Panc1 (cell line): ENCODE measurements around the gene XRCC4. TPM values are rescaled to one million over a fixed set of nuclear protein-coding genes. Genes with fewer than 3 reads are reported as not detected.

Source experiments
- ATAC-seq: fragments of 200-7000 bp; cut with Tn5 transposase; 2 replicates; pipeline ENCODE4 v1.9.1; 2020; ENCODE audit warnings: mild to moderate bottlenecking, moderate library complexity
- BruUV-seq: library from RNA; stranded (reverse); fragments of 400-500 nt; replicated peaks from 2 replicates; lab custom pipeline; 2021; lab: Mats Ljungman, UMichigan
- CTCF ChIA-PET: fragments of 300-600 bp; sonication (Branson Sonifier 250); formaldehyde crosslinking; loops from one replicate; lab custom pipeline; 2022; ENCODE audit warnings: antibody characterized with exemption; lab: Charles Lee
- POLR2A ChIA-PET: fragments of 300-600 bp; sonication (Branson Sonifier 250); formaldehyde crosslinking; loops from one replicate; lab custom pipeline; 2022; ENCODE audit warnings: antibody characterized with exemption; lab: Charles Lee
- DNase-seq: peaks from one replicate; pipeline ENCODE4 v3.0.0-alpha.2; 2010; ENCODE audit warnings: low read depth, low spot score
- H3K27ac ChIP-seq: 2 replicates; pipeline ENCODE4 v1.5.1; 2011; ENCODE audit warnings: mild to moderate bottlenecking, low read length, inconsistent platforms
- H3K27me3 ChIP-seq: fragments of 200-500 bp; sonication (Bioruptor generic); 2 replicates; pipeline ENCODE4 v1.6.0; 2014; ENCODE audit warnings: low read length, inconsistent platforms; ENCODE audit not compliant: control insufficient read depth, insufficient read depth
- H3K36me3 ChIP-seq: fragments of 200-500 bp; sonication (Bioruptor generic); 2 replicates; pipeline ENCODE4 v1.5.1; 2014; ENCODE audit warnings: inconsistent platforms, mild to moderate bottlenecking, low read length, moderate library complexity; ENCODE audit not compliant: control insufficient read depth, insufficient read depth
- H3K4me1 ChIP-seq: 2 replicates; pipeline ENCODE4 v1.5.1; 2011; ENCODE audit warnings: inconsistent platforms, mild to moderate bottlenecking, low read length, moderate library complexity; ENCODE audit not compliant: control insufficient read depth, insufficient read depth
- H3K4me3 ChIP-seq, 2 experiments: 2 replicates each; pipeline ENCODE4 v1.5.1; 2011 to 2012; ENCODE audit warnings: low read depth in 2 of 2, low read length in 2 of 2, mild to moderate bottlenecking in 2 of 2, inconsistent platforms in 1 of 2, moderate library complexity in 1 of 2
- H3K9me3 ChIP-seq: fragments of 200-500 bp; sonication (Bioruptor generic); 2 replicates; pipeline ENCODE4 v1.5.1; 2014; ENCODE audit warnings: low read depth, mild to moderate bottlenecking, inconsistent platforms, low read length, moderate library complexity; ENCODE audit not compliant: control insufficient read depth, insufficient read depth
- CTCF ChIP-seq: fragments of 450-650 bp; IDR thresholded peaks from 2 replicates; pipeline ENCODE4 v1.5.1; 2017; ENCODE audit warnings: mild to moderate bottlenecking
- POLR2AphosphoS5 ChIP-seq: IDR thresholded peaks from 2 replicates; pipeline ENCODE4 v1.6.1; 2012; ENCODE audit warnings: mild to moderate bottlenecking, low read depth, low read length, moderate library complexity
- REST ChIP-seq, 2 experiments: IDR thresholded peaks; 2 replicates each; pipeline ENCODE4 v1.6.1; 2011 to 2012; ENCODE audit warnings: low read depth in 2 of 2, control low read depth in 1 of 2, low read length in 1 of 2, mild to moderate bottlenecking in 1 of 2, moderate library complexity in 1 of 2; ENCODE audit not compliant: insufficient read depth in 1 of 2
- SIN3A ChIP-seq: IDR thresholded peaks from 2 replicates; pipeline ENCODE4 v1.6.1; 2012; ENCODE audit warnings: low read depth, mild to moderate bottlenecking, low read length, moderate library complexity, borderline replicate concordance; ENCODE audit not compliant: insufficient read depth
- TCF7L2 ChIP-seq: IDR thresholded peaks from 2 replicates; pipeline ENCODE4 v1.6.1; 2011; ENCODE audit warnings: mild to moderate bottlenecking, low read depth, low read length, inconsistent platforms
- in situ Hi-C: cut with HindIII; loops from 2 replicates; pipeline ENCODE4 v1.10.0; 2016; ENCODE audit warnings: low sequenced_read_pairs, low pct_unique_long_range_greater_than_20kb
- intact Hi-C: fragments of 100-400 bp; cut with micrococcal nuclease; formaldehyde crosslinking; loops from one replicate; pipeline ENCODE4 v1.10.0; 2022; ENCODE audit not compliant: unreplicated experiment
- total RNA-seq: library from RNA; stranded (reverse); gene quantifications from one replicate; pipeline ENCODE4 v1.2.1, GENCODE V29; 2021; ENCODE audit not compliant: unreplicated experiment

Gene XRCC4
- total RNA-seq, 1 experiment from 2014 or later, result 12.5 TPM

GRCh38 chr5:83251849-83252248 is 174.5 kb downstream of the XRCC4 start:
- intact Hi-C loops, result no loop called here
- H3K4me1 ChIP-seq, result no peaks in the 10 kb centered on the region
- H3K9me3 ChIP-seq, result no peaks in the 10 kb centered on the region
- in situ Hi-C loops, result no loop called here
- CTCF ChIA-PET, result no interaction called here
- no peaks in the 10 kb centered on the region for H3K27me3 ChIP-seq
- no peaks in the 10 kb centered on the region for H3K36me3 ChIP-seq
- DNase-seq (no peak), ATAC-seq (no peak)
- no peak for TF ChIP-seq TCF7L2
- TF ChIP-seq CTCF, result no peak
- TF ChIP-seq REST (IDR thresholded peaks at IDR 0.05; ENCODE audit: insufficient read depth in 1 of 2, low read depth in 2 of 2, low read length in 1 of 2), result no peak
- TF ChIP-seq POLR2AphosphoS5, result no peak
- no peak for TF ChIP-seq SIN3A
- no TSS peak for BruUV-seq
- H3K4me3 ChIP-seq, result no peak overlapping the region
- POLR2A ChIA-PET, result no interaction called here
- H3K27ac ChIP-seq, result no peak overlapping the region

- no peak for TF ChIP-seq CTCF
- TF ChIP-seq SIN3A, result no peak
- TF ChIP-seq REST (IDR thresholded peaks at IDR 0.05; ENCODE audit: insufficient read depth in 1 of 2, low read depth in 2 of 2, low read length in 1 of 2), result no peak
- TF ChIP-seq TCF7L2, result no peak
- no peak for TF ChIP-seq POLR2AphosphoS5
- intact Hi-C loops (no loop called here), in situ Hi-C loops (no loop called here)
- ChIA-PET POLR2A (no interaction called here), CTCF (no interaction called here)
- Histone ChIP-seq H3K27me3 (no peaks in the 10 kb centered on the region), H3K9me3 (no peaks in the 10 kb centered on the region), H3K4me1 (no peaks in the 10 kb centered on the region), H3K27ac (no peak overlapping the region), H3K4me3 (no peak overlapping the region), H3K36me3 (no peaks in the 10 kb centered on the region)
- DNase-seq, result no peak
- no peak for ATAC-seq
- no TSS peak for BruUV-seq
Measured at GRCh38 chr5:83253720-83254119, 176.4 kb downstream of the XRCC4 start.
